ENCODE measurements around the gene UEVLD.

DNA sequence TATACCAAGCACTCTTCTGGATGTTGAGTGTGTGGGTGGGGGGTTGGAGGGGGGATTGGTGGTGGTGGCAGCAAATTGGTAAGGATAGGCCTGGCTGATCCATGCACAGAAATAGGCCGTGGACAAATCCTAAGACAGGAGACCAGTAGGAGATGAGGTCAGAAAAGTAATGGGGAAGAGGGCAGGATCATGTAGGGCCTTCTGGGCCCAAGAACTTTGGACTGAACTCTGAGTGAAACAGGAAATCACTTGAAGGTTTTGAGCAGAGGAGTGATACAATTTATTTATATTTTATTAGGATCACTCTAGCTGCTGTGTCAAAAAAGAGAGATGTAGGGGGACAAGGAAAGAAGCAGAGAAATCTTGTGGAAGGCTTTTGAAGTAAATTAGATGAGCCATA lies 90.5 kb downstream of the UEVLD start:
- TF ChIP-seq, protein P1, sequence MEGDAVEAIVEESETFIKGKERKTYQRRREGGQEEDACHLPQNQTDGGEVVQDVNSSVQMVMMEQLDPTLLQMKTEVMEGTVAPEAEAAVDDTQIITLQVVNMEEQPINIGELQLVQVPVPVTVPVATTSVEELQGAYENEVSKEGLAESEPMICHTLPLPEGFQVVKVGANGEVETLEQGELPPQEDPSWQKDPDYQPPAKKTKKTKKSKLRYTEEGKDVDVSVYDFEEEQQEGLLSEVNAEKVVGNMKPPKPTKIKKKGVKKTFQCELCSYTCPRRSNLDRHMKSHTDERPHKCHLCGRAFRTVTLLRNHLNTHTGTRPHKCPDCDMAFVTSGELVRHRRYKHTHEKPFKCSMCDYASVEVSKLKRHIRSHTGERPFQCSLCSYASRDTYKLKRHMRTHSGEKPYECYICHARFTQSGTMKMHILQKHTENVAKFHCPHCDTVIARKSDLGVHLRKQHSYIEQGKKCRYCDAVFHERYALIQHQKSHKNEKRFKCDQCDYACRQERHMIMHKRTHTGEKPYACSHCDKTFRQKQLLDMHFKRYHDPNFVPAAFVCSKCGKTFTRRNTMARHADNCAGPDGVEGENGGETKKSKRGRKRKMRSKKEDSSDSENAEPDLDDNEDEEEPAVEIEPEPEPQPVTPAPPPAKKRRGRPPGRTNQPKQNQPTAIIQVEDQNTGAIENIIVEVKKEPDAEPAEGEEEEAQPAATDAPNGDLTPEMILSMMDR (IDR thresholded peaks at IDR 0.05; ENCODE audit: insufficient read depth, low read depth, low read length): no peak
- TF ChIP-seq EZH2 (IDR thresholded peaks at IDR 0.05; ENCODE audit: insufficient read depth, low read length): no peak

All from astrocyte (in vitro differentiated cells and primary cell).